T-helper 9 cell (primary cell): Measurements from ENCODE around the gene FEV.

ENCODE experiments used
- DNase-seq: peaks from one replicate; pipeline ENCODE4 v3.0.0-alpha.2; 2020

FEV gene

DNA sequence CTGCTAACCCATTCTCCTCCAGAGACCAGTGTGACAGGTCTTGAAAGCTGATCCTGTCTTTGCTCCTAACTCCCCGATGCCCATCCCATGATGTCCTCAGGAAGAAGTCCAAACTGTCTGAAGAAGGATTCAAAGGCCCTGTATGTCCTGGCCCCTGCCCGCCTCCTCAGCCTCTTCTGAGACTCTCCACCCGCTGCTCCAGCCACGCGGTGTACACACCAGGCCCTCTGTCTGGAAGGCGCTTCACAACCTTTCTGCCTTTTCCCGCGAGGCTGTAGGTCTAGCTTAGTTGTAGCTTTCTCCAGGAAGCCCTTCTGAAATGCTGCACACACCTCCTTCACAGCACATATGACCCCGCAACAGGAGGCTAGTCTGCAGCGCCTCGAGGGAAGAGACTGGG is 31.7 kb upstream of the FEV start:
- no peak for DNase-seq

DNA sequence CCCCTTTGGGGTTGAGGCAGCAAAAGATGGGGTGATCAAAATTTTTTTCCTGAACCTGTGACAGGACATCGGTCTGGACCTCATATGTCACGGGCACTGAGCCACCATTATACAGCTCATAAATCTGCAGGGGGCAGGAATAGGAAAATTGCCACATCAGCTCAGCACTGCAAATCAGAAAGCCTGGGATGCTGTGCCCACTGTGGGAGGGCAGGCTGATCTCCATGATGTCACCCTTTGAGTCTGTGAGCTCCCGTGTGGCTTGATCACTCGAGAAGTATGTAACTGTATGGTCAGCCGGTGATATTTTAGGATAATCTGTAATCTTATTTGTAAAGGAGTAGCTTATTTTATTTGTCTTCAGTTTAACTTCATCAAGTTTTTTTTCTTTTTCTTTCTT is 25.9 kb upstream of the FEV start:
- DNase-seq, result no peak

DNA sequence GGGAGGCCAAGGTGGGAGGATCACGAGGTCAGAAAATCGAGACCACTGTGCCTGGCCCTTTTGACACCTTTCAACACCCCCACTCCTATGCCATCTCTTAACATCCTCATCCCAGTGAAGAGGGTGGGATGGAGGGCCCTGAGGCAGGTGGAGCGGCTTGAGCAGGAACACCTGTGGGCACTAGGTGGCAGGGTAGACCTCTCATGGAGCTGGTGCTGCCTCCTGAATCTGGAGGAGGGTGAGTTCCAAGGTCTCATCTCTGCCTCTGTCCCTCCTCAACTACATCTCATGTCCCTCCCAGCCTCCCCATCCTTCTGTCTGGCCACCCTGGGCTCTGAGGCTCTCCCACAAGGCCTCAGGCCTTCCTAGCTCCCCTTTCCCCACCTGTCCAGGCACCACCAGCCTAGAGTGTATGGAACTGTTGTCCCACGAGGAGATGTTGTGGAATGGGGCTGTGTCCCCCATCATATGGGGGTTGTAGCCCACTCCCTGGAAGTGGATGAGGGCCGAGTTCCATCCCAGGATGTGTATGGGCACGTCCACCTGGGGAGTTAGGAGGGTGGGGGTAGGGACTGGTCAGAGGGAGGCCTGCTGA is 25.3 kb upstream of the FEV start:
- no peak for DNase-seq

DNA sequence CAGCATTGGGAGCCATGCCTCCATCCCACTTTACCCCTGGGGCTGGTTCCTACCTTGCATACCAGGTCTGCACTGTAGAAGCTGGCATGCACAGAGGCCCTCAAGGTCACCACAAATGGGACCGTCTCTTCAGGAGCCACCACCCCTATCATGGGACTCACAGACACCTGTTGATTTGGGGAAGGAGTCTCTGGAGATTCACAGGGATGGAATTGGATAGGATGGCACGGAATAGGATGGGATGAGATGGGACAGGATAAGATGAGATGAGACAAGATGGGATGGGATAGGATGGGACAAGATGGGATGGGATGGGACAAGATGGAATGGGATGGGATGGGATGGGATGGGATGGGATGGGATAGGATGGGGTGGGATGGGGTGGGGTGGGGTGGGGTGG is 24.3 kb upstream of the FEV start:
- no peak for DNase-seq

DNA sequence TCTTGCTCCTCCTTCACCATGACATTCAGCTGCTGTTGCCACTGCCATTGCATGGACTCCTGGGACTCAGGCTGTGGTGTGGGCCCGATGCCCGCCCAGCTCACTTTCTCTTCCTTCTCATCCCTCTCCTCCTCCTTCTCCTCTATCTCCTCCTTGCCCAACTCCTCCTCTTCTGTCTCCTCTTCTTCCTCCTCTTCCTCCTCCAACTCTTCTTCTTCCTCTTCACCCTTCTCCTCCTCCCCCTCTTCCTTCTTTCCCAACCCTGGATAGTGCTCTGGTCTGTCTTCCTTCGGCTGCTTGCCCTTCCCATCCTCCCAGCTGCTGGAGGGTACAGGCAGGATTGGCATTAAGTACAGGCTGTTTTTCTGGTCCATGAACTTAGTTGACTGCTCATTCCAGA is 19.0 kb upstream of the FEV start:
- DNase-seq, result no peak

DNA sequence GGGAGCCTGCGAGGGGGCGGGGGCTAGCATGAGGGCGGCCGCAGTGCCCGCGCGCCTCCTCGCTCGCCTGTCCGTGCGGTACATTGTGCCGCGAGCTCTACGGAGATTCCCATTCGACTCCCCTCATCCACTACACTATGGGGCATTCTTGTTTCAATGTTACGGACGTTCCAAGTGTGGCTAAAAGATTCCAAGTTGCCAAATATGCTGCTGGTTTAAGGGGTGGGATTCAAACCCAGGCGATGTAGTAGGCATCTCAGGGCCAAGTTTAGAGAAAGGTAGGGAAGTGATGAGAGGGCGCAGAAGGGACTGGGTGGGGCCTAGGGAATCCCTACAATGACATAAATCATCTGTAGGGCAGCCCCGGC is 18.3 kb upstream of the FEV start:
- no peak for DNase-seq

DNA sequence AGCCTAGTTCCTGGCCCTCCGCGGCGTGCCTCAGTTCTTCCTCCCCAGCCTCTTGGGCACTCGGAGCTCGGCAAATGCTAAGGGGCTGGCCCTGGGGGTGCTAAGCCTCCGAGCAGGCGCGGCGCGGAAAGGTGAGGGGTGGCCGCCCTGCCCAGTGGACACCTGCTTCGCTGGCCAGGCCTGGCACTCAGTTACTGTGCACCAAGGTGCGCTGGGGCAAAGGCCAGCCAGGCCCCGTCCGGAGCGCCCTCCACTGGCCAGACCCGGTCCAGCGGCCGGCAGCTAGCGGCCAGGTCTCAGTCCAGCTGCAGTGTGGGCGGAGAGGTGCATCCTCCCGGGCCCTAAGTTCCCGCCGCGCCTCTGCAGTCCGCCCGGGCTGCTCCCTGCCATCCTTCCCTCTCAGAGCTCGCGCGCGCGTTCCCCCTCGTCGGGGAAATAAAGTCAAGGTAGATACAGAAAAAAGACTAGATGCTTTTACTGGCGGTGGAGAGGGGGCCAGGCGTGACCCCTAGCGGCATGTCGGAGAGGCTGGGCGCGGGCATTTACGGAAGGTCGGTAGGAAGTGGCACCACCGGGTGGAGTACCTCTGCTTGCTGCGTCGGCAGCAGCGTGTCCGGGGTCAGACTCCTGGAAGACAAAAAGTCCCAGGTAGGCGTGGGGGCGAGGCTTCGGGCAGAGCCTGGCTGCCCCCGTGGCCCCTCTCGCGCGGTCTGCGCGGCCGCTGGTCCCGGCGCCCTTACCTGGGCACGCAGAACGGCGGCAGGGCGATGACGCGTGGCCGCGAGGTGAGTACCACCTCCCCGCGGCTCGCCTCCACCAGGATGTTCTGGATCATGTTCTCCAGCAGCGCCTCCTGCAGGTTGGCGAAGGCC is 17.6 kb upstream of the FEV start:
- DNase-seq, result peak; percentile 52

DNA sequence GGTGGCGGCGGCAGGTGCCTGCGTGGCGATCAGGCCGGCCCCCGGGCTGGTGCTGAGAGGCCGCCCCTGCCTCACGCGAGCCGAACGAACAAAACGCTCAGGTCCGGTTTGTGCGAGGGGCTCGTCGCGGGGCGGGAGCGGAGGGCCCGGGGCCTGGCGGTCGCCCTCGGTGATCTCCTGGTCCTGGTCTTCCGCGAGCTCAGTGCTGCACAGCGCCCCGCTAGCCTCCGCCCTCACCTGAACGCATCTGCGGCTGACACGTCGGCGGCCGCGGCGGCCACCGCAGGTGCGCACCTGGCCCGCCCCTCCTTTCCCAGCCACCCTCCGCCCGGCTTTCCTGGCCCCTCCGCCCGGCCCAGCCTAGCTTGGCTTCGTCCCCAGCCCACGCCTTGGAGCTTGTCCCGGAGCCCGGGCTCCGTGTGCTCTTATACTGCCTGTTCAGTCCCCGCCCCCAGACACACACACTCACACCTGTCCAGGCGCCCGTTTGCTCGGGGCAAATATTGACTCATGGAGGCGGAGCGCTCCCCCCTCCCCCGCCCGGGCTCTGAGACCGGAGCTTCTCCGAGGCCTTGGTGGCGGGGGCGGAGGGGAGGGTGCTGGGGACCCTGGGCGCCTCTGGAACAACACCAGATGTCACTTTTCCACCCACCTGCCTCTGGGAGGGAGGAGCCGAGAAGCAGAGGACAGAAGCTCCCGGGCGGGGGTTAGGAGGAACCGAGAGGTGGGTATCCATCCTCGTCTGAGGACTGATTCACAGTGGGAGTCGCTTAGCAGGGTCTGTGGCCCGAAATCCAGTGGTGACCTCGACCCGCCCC is 16.8 kb upstream of the FEV start:
- no peak for DNase-seq

DNA sequence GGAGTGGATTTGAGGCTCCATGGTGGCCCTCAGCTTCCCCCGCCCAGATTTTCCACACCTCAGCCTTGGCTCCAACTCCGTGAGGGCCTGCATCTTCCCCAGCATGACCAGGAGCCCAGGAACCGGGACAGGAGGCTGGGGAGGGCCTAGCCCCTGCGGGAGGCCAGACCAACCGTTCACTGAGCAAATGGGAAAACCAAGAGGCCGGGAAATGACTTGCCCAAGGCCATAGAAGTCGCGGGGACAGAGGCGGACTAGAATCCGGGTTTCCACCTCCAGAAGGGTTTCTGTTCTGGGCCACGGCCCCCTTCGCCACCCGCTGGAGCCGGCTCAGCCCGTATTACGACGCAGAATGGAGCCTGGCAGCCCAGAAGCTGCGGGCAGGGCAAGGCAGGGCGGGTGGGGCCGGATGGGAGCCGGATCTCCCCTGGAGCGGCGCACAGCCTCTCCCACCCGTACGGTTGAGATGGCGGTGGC is 16.2 kb upstream of the FEV start:
- DNase-seq, result no peak

DNA sequence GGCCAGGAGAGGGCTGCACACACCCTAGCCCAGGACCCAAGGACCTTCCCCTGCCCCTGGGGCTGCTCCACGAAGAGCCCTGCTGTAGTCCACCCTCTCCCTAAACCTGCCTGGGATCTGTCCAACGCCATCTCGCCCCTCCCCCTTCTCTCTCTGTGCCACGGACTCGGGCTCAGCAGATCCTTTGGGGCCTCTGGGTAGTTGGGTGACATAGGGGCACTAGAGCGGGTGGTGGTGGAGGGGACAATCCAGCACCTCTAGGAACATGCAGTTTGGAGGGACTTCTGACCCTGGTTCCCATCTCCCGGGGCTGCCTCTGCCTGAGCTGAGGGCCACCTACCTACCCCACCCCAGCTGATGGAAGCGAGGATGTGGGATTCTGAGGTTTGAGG is 15.6 kb upstream of the FEV start:
- DNase-seq, result no peak

DNA sequence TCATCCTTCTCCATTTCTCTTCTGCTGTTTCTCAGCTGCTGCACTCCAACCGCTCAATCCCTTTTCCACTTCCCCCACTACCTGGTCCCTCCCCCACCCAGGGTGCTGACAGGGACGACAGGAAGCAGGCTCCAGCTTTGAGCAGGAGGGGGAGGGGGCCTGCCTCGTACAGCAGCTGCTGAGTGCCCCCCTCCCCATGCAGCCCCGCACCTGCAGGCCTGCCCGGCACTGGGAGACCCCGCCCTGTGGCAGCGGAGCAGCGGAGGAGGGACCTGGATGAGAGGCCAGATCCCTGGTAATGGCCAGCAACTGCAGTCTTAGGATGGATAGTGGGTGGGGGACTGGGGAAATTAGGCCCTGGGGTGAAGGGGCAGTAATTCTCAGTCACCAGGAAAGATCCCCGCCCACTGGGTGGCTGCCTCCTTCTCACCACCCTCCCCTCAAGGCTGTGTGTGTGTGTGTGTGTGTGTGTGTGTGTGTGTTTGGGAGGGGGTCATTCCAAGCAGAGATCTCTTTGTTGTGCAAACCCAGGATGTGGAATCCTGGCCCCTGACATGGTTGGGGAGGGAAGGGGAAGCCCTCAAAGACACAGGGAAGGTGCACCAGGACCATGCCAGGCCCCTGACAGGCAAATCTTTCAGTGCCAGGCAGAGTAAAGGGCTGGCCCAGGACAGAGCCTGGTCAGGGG is 15.0 kb upstream of the FEV start:
- no peak for DNase-seq

DNA sequence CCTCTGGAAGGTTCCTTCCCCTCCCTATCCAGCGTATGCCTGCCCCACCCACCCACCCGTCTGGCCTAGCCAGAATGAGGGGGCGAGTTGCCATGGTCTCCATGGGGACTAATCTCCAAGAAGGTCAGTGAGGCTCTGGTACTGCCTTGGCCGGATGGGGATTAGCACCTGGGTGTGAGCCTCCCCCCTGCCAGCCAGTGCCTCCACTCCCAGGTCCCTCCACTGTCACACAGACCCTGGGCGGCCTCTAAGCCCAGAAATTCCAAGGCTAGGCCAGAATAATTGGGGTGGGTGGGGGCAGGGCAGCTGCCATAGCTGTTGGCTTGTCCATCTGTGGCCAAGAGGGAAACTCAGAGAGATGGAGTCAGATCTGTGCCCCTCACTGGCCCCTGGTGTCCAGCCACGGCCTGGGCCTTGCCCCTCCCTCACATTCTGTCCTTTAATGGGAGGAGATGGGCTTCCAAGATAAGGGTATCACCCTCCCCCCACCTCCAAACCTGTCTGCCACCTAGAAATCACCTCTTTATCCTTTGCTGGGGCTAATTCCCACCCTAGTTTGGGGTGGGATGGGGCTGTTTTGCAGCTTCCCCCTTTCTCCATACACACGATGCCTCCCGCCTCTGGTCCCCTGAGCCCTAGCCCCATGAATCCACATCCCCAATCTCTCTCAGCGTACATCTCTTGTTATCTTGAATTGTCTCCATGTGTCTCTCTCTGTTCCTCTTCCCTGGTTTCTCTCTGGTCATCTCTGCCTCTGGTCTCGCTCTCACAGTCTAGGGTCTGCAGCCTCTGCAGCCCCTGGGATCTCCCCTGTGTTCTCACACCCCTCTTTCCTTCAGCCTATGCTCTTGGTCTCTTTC is 14.3 kb upstream of the FEV start:
- DNase-seq, result no peak

DNA sequence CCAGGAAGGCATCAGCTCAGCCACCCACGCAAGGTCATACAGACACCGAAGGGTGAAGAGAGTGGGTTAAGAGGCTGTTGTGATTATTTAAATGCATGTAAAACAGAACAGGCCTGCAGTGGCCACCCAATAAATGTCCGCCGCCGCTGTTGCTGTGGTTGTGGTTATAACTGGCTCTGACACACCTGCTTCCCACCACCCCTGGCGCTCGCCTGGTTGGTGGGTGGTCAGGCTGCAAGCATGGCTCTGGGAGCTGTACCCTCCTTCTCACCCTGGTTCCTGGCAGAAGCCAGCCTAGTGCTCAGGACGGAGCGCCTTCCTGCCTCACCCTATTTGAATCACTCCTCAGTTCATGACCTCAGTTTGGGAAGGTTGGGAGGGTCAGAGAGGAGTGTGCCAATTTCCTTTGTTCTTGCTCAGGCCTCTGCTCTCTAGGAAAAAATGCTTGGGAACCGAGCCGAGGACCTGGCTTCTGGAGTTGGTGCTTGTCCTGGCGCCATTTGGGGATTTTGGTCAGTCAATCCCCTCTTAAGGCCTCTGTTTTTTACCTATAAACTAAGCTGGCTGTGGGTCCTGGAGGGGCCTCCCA is 13.5 kb upstream of the FEV start:
- no peak for DNase-seq

DNA sequence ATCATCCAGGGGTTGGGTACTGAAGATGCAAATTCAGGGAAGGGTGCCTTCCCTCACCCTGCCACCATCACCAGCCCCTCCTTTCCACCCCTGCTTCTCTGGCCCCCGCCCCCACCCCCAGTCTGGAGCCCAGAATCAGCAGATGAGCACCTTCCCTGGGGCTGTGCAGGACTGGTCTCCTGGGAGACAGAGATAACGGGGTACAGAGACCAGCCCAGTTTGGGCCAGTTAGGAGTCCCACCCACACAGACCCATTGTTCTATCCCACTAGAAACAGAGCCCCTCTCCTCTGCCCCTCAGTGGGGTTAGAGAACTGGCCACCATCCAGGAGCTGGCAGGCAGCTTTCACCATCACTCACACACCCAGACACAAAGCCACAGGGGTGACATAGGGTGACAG is 12.7 kb upstream of the FEV start:
- DNase-seq, result no peak

DNA sequence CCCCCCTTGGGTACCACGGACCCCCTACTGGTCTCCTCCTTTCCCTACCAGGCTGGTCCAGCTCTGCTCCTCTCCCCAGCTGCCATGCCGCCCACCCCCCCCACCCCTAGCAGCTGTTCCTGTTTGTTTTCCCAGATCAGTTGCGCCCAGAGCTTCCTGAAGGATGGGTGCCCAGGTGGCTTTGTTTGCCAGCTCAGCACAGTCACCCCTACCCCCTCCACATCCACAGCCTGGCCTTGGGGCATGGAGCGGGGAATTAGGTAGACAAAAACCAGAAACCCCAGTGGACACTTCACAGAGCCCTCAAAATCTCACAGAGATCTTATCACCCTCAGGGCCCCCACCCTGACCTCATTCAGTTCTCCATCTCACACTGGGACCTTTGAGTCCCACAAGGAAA is 12.0 kb upstream of the FEV start:
- DNase-seq, result no peak

DNA sequence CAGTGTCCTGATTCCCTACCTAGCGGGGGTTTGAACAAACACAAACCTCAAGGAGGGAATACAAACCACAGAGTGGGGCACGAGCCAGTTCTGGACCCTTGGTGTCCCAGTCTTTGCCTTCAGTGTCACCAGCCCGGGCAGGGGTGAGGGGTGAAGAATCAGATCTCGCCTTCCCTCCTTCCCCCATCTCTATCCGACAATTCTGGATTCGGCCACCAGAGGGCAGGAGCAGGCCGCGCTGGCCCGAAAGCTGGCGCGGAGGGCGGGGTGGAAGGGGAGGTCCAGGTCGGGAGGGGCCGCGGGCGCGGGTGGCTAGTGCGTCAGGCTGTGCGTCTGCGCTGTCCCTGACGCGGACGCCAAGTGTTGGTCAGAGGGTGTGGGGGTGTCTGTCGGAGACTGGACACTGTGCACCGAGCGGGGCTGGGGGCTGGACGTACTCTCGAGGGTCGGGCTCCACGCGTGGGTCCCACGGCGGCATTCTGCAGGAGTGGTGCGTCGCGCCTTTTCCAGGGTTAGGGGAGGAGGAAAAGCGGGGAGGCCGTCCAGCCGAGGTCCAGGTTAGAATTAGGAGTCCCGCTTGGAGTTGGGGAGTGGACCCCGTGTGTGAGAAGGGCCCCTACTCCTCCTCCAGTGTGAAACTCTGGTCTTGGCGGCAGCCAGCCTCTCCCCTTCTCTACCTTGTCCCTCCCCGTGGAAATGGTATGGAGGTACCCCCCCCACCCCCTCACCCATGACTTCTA is 11.2 kb upstream of the FEV start:
- DNase-seq, result peak; percentile 78

DNA sequence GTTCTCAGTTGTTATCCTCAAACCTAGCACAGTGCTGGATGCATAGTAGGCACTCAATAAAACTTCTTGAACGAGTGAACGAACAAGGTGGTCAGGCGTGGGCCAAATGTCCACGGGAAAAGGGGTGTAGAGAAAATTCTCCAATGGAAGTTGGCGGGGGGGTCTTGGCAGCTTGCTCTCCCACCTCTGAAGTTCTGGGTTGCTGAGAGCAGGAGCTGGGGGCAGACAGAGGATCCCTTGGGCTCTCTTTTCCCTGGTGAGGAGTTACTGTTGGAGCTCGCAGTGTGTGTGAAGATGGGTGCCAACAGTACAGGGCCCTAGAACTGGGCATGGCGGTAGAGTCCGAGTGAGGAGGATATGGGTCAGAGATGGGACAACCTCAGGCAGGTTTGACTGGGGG is 10.6 kb upstream of the FEV start:
- no peak for DNase-seq

DNA sequence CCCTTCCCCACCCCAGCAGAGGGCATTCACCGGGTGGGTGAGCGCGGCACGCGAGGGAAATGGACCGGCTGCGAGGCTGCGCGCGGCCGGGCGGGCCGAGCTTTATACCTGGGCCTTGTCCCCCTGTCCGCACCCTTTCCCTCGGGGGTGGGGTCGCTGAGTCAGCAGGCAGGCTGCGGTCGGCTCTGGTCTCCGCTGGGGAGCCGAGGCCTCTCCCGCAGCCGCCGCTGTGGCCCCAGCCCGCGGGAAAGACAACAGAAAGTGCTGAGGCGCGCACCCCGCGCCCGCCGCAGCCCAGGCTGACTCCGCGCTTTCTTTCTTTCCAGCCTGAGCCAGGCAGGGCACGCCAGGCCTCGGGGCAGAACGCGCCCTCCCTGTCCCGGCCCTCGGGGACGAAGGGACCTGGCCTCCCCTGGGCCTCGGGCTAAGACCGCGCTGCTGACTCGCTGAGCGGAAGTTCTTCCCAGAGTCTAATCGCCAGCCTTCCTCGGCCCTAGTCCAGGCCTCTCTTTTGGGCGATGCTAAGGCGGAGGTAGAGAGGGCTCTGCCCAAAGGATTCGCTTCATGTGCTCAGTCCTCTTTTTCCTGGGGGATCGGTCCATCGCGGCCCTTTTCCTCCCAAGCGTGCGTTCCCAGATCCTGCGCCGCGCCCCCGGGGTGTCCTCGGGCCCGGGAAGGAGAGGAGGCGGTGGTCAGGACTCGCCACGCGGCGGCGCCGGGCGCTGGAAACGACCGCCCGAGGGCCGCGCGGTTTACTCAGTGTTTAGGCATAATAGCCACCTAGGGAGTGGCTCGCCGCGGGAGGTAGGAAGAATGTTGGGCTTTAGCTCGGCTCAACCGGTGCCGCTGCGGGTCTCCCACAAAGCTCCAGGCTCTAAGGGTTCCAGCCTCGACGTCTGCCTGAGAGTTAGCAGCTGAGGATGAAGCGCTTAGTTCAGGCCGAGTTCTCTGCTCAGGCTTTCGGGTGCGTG is 8.6 kb upstream of the FEV start, which contains the start of gene CRYBA2:
Gene CRYBA2, minus strand, starts transcription at position 78 of the 971 bp plus-strand sequence. CDS start 246 bp downstream, outside the sequence.
- DNase-seq, result no peak

DNA sequence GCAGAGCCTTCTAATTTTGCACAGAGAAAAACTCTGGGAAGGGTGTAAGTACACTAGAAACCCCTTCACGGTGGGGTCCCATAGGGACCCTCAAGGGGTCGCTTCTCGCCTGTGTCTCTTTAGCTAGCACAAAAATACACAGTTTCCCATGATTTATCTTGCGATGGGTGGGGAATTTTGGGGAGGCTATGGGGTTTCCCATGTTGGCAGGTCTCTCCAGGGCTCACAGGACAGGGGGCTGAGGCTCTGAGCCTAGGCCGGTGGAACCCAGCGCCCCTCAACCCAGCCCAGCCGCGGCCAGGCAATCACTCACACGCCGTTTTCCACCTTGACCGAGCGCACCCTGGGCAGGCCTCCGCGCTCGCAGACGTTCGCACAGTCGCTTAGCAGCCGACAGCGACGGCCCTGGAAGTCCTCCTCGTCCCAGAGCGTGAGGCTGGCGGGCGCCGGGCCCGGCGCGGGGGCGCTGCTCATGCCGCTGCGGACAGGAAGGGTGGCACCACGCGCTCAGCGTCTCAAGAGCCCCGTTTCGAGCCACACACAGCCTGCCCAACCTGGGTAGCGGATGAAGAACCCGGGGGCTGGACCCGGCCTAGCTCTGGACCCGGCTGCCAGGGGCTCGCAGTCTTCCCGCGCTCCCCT is 7.8 kb upstream of the FEV start:
- no peak for DNase-seq
